Suprapubic skin (tissue), 3 donors: ENCODE results near the gene GPATCH3.
"Not testable (repeated sequence)": the region's sequence is repeated elsewhere in the genome, so short reads cannot be mapped to it uniquely, and the experiment has no call there.

Experiments used
- EP300 ChIP-seq: sonication (generic); formaldehyde crosslinking; IDR thresholded peaks from one replicate; pipeline ENCODE4 v1.6.1; 2017; ENCODE audit warnings: antibody characterized with exemption
- POLR2A ChIP-seq, 2 donors: fragments of 450-650 bp; IDR thresholded peaks; one replicate each; pipeline ENCODE4 v1.6.1; 2017; ENCODE audit warnings: antibody characterized with exemption in 2 of 2, mild to moderate bottlenecking in 2 of 2, moderate library complexity in 2 of 2
- TF ChIP-seq, protein P1 (sequence below), 2 donors: fragments of 200-600 bp in 1 of 2; fragments of 450-650 bp in 1 of 2; sonication (generic) in 1 of 2; IDR thresholded peaks; one replicate each; pipeline ENCODE4 v1.5.1; 2016 to 2019; ENCODE audit warnings: antibody characterized with exemption in 2 of 2, mild to moderate bottlenecking in 1 of 2, moderate library complexity in 1 of 2

DNA sequence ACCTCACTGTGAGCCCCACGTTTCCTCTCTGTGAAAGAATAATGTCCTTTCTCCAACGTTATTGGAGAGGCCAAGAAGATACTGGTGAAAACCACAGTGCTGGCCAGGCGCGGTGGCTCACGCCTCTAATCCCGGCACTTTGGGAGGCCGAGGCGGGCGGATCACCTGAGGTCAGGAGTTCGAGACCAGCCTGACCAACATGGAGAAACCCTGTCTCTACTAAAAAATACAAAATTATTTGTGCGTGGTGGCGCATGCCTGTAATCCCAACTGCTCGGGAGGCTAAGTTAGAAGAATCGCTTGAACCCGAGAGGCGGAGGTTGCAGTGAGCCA is 48.4 kb upstream of the GPATCH3 start:
- TF ChIP-seq POLR2A (IDR thresholded peaks at IDR 0.05); EP300: not testable (repeated sequence)
- TF ChIP-seq, protein P1, sequence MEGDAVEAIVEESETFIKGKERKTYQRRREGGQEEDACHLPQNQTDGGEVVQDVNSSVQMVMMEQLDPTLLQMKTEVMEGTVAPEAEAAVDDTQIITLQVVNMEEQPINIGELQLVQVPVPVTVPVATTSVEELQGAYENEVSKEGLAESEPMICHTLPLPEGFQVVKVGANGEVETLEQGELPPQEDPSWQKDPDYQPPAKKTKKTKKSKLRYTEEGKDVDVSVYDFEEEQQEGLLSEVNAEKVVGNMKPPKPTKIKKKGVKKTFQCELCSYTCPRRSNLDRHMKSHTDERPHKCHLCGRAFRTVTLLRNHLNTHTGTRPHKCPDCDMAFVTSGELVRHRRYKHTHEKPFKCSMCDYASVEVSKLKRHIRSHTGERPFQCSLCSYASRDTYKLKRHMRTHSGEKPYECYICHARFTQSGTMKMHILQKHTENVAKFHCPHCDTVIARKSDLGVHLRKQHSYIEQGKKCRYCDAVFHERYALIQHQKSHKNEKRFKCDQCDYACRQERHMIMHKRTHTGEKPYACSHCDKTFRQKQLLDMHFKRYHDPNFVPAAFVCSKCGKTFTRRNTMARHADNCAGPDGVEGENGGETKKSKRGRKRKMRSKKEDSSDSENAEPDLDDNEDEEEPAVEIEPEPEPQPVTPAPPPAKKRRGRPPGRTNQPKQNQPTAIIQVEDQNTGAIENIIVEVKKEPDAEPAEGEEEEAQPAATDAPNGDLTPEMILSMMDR (IDR thresholded peaks at IDR 0.05): not testable (repeated sequence)
